Mammary epithelial cell (primary cell): ENCODE results near the gene ZKSCAN8.

Source experiments
- CTCF ChIP-seq, 2 donors: IDR thresholded peaks in 1 of 2; conservative IDR thresholded peaks in 1 of 2; 2 replicates each; pipeline ENCODE4 v1.5.1; 2011 to 2012; ENCODE audit warnings: inconsistent platforms in 2 of 2, low read length in 2 of 2, mild to moderate bottlenecking in 2 of 2, control low read depth in 1 of 2, low read depth in 1 of 2; ENCODE audit not compliant: insufficient read depth in 1 of 2; ENCODE audit errors: extremely low read depth in 1 of 2
- EZH2 ChIP-seq: IDR thresholded peaks from 2 replicates; pipeline ENCODE4 v1.6.1; 2012; ENCODE audit warnings: low read length, inconsistent platforms, borderline replicate concordance

GRCh38 chr6:28172006-28172405 lies 30.3 kb downstream of the ZKSCAN8 start:
- TF ChIP-seq CTCF (conservative IDR thresholded peaks at IDR 0.05 in 1 of 2, IDR thresholded peaks at IDR 0.05 in 1 of 2; ENCODE audit: extremely low read depth in 1 of 2, insufficient read depth in 1 of 2, low read depth in 1 of 2, low read length in 2 of 2): no peak
- TF ChIP-seq EZH2: no peak
